ENCODE results near the gene SMOC2. TPM values are rescaled to one million over a fixed set of nuclear protein-coding genes. Genes with fewer than 3 reads are reported as not detected.

Gene SMOC2
- polyA plus RNA-seq, 3 donors, result not detected

DNA sequence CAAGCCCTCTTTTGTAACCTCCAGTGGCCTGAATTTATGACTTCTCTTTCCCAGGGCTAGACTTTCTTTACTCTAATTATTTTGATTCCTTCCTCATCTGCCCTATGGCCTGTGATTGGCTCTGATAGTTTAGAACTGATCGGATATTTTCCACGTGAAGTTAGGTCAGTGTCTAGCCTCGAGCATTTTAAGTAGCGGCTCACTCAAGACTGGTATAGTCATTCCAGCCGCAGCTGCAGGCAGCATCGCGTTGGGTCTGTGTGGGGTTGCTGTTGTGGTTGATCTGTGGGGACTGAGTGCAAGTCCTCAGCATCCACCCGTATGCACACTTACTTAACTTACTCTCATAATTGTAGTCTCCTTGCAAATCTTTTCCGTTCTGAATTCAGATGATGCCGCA lies 105.7 kb downstream of the SMOC2 start:
- no peak overlapping the region for H2AFZ ChIP-seq (ENCODE audit: insufficient read depth, low read depth, low read length, poor library complexity, severe bottlenecking)
- TF ChIP-seq, protein P1, sequence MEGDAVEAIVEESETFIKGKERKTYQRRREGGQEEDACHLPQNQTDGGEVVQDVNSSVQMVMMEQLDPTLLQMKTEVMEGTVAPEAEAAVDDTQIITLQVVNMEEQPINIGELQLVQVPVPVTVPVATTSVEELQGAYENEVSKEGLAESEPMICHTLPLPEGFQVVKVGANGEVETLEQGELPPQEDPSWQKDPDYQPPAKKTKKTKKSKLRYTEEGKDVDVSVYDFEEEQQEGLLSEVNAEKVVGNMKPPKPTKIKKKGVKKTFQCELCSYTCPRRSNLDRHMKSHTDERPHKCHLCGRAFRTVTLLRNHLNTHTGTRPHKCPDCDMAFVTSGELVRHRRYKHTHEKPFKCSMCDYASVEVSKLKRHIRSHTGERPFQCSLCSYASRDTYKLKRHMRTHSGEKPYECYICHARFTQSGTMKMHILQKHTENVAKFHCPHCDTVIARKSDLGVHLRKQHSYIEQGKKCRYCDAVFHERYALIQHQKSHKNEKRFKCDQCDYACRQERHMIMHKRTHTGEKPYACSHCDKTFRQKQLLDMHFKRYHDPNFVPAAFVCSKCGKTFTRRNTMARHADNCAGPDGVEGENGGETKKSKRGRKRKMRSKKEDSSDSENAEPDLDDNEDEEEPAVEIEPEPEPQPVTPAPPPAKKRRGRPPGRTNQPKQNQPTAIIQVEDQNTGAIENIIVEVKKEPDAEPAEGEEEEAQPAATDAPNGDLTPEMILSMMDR (IDR thresholded peaks at IDR 0.05), result no peak
- no peak overlapping the region for H3K27ac Mint-ChIP-seq
- H3K4me1 ChIP-seq (ENCODE audit: control insufficient read depth in 1 of 2, insufficient read depth in 2 of 2, low read length in 2 of 2), result no peaks in the 10 kb centered on the region
- H3K9me3 Mint-ChIP-seq, result peaks cover 0 to 3% (median 0%) of the 10 kb centered on the region in 7 donors
- no peak overlapping the region for H3K4me3 Mint-ChIP-seq
- no peak overlapping the region for H3K27ac ChIP-seq (ENCODE audit: low read depth in 1 of 2, low read length in 2 of 2)
- no peak for DNase-seq
- no peak overlapping the region for H3K9ac ChIP-seq (ENCODE audit: insufficient read depth, low read length, poor library complexity, severe bottlenecking)
- H3K36me3 Mint-ChIP-seq, result no peaks in the 10 kb centered on the region
- H3K4me2 ChIP-seq (replicated peaks; ENCODE audit: extremely low read depth, low read length, poor library complexity, severe bottlenecking), result no peak overlapping the region
- intact Hi-C loops (cut with micrococcal nuclease), result no loop called here
- no peak overlapping the region for H3K4me3 ChIP-seq (replicated peaks in 1 of 3; ENCODE audit: low read depth in 2 of 3, low read length in 3 of 3)
- H3K79me2 ChIP-seq (ENCODE audit: insufficient read depth, low read length), result no peaks in the 10 kb centered on the region
- no peaks in the 10 kb centered on the region for H4K20me1 ChIP-seq (ENCODE audit: insufficient read depth, low read length)
- H3K9me3 ChIP-seq (replicated peaks in 1 of 2; ENCODE audit: control insufficient read depth in 1 of 2, insufficient read depth in 1 of 2, low read length in 2 of 2), result peaks cover 0 to 5% of the 10 kb centered on the region in 2 donors
- peaks cover 0 to 3% (median 2%) of the 10 kb centered on the region in 3 donors for H3K27me3 Mint-ChIP-seq (ENCODE audit: low read depth in 3 of 3)
- no peaks in the 10 kb centered on the region for H3K27me3 ChIP-seq (ENCODE audit: control insufficient read depth in 2 of 2, insufficient read depth in 2 of 2, low read length in 2 of 2)
- H3K4me1 Mint-ChIP-seq, result no peaks in the 10 kb centered on the region
- WGBS (ENCODE audit: insufficient coverage), result 91% methylated on average over 5 of the region's 10 CpGs
- H3K36me3 ChIP-seq (replicated peaks in 1 of 2; ENCODE audit: control insufficient read depth in 1 of 2, insufficient read depth in 2 of 2, low read length in 2 of 2), result no peaks in the 10 kb centered on the region

DNA sequence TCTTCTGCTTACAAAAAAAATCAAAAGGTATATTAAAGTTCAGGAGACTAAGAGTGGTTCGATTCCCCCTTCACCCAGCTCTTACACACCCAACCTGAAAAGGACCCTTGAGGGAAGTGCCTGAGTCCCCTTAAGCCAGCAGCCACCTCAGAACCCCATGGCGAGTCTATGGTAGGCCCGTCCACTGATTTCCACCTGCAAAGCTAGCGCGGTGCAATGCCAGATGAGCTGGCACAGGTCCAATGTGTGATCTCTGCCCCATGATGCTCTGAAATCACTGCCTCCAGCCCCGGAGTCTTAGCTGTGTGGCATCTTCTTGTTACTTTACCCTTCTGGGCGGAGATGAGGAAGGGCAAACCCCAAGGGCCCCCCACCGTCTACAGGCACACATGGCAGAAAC lies 109.3 kb downstream of the SMOC2 start:
- Histone ChIP-seq H3K27me3 (ENCODE audit: control insufficient read depth in 2 of 2, insufficient read depth in 2 of 2, low read length in 2 of 2) (no peaks in the 10 kb centered on the region), H3K4me1 (ENCODE audit: control insufficient read depth in 1 of 2, insufficient read depth in 2 of 2, low read length in 2 of 2) (no peaks in the 10 kb centered on the region), H3K9ac (ENCODE audit: insufficient read depth, low read length, poor library complexity, severe bottlenecking) (no peak overlapping the region), H4K20me1 (ENCODE audit: insufficient read depth, low read length) (no peaks in the 10 kb centered on the region), H3K27ac (ENCODE audit: low read depth in 1 of 2, low read length in 2 of 2) (no peak overlapping the region), H3K4me3 (replicated peaks in 1 of 3; ENCODE audit: low read depth in 2 of 3, low read length in 3 of 3) (no peak overlapping the region), H3K9me3 (replicated peaks in 1 of 2; ENCODE audit: control insufficient read depth in 1 of 2, insufficient read depth in 1 of 2, low read length in 2 of 2) (peaks cover 0 to 17% of the 10 kb centered on the region in 2 donors), H2AFZ (ENCODE audit: insufficient read depth, low read depth, low read length, poor library complexity, severe bottlenecking) (no peak overlapping the region), H3K4me2 (replicated peaks; ENCODE audit: extremely low read depth, low read length, poor library complexity, severe bottlenecking) (no peak overlapping the region), H3K36me3 (replicated peaks in 1 of 2; ENCODE audit: control insufficient read depth in 1 of 2, insufficient read depth in 2 of 2, low read length in 2 of 2) (no peaks in the 10 kb centered on the region), H3K79me2 (ENCODE audit: insufficient read depth, low read length) (no peaks in the 10 kb centered on the region)
- DNase-seq, result no peak
- Mint-ChIP-seq H3K36me3 (no peaks in the 10 kb centered on the region), H3K4me1 (no peaks in the 10 kb centered on the region), H3K9me3 (peaks cover 0 to 11% (median 3%) of the 10 kb centered on the region in 7 donors), H3K27me3 (ENCODE audit: low read depth in 3 of 3) (peaks cover 0 to 2% (median 0%) of the 10 kb centered on the region in 3 donors), H3K27ac (no peak overlapping the region), H3K4me3 (no peak overlapping the region)
- WGBS (ENCODE audit: insufficient coverage), result 98% methylated on average over 6 of the region's 8 CpGs
- TF ChIP-seq, protein P1 (IDR thresholded peaks at IDR 0.05), result no peak
- intact Hi-C loops (cut with micrococcal nuclease), result no loop called here

Measured in CD14-positive monocyte (primary cell).